Gastroesophageal sphincter (tissue), 3 donors: ENCODE results near the gene KANK2.

Source experiments
- EP300 ChIP-seq: sonication (generic); formaldehyde crosslinking; IDR thresholded peaks from one replicate; pipeline ENCODE4 v1.6.1; 2017; ENCODE audit warnings: antibody characterized with exemption, mild to moderate bottlenecking
- POLR2A ChIP-seq, 2 donors: fragments of 450-650 bp; IDR thresholded peaks; one replicate each; pipeline ENCODE4 v1.6.1; 2017; ENCODE audit warnings: antibody characterized with exemption in 2 of 2, mild to moderate bottlenecking in 2 of 2, moderate library complexity in 1 of 2
- POLR2AphosphoS5 ChIP-seq: sonication (generic); formaldehyde crosslinking; IDR thresholded peaks from one replicate; pipeline ENCODE4 v1.6.1; 2017; ENCODE audit warnings: antibody characterized with exemption
- TF ChIP-seq, protein P1 (sequence below), 4 experiments: fragments of 200-600 bp in 2 of 4; fragments of 450-650 bp in 2 of 4; sonication (generic) in 1 of 4; IDR thresholded peaks; one replicate each; pipeline ENCODE4 v1.5.1; 2017 to 2019; ENCODE audit warnings: antibody characterized with exemption in 4 of 4, mild to moderate bottlenecking in 2 of 4, moderate library complexity in 2 of 4

DNA sequence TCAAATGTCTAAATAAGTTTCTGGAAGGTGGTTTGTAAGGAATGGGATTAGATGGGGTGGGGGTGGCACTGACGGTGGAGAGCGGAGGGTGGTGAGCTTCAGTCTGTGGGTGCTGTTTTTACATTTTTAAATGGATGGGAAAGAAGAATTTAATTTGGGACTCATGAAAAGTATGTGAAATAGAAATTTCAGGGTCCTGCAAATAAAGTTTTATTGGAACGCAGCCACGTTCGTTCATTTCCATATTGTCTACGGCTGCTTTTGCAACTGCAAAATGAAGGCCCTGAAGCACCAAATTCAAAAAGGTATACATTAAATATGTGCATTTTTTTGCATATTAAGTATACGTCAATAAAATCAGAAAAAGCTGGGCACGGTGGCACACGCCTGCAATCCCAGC, 9.9 kb downstream of the KANK2 start:
- TF ChIP-seq, protein P1, sequence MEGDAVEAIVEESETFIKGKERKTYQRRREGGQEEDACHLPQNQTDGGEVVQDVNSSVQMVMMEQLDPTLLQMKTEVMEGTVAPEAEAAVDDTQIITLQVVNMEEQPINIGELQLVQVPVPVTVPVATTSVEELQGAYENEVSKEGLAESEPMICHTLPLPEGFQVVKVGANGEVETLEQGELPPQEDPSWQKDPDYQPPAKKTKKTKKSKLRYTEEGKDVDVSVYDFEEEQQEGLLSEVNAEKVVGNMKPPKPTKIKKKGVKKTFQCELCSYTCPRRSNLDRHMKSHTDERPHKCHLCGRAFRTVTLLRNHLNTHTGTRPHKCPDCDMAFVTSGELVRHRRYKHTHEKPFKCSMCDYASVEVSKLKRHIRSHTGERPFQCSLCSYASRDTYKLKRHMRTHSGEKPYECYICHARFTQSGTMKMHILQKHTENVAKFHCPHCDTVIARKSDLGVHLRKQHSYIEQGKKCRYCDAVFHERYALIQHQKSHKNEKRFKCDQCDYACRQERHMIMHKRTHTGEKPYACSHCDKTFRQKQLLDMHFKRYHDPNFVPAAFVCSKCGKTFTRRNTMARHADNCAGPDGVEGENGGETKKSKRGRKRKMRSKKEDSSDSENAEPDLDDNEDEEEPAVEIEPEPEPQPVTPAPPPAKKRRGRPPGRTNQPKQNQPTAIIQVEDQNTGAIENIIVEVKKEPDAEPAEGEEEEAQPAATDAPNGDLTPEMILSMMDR (IDR thresholded peaks at IDR 0.05), result no peak
- TF ChIP-seq POLR2AphosphoS5 (no peak), POLR2A (IDR thresholded peaks at IDR 0.05) (no peak), EP300 (no peak)
